OCI-LY3 (cell line): ENCODE measurements around the gene CD151.

Source experiments
- H2AFZ ChIP-seq: fragments of 200-600, 300-600 bp; shearing (Covaris generic); 2 replicates; pipeline ENCODE4 v1.6.0; 2014; ENCODE audit warnings: antibody characterized with exemption, low read depth, low read length
- H3K27ac ChIP-seq: fragments of 200-600, 300-600 bp; sonication (generic); 2 replicates; pipeline ENCODE4 v1.5.1; 2014; ENCODE audit warnings: mild to moderate bottlenecking, low read length, moderate library complexity, mixed read lengths
- H3K27me3 ChIP-seq: fragments of 200-600, 300-600 bp; sonication (generic); 2 replicates; pipeline ENCODE4 v1.6.1; 2014; ENCODE audit warnings: low read depth, low read length, mixed read lengths
- H3K36me3 ChIP-seq: fragments of 200-600, 300-600 bp; sonication (generic); replicated peaks from 2 replicates; pipeline ENCODE3; 2014; ENCODE audit warnings: low read depth, low read length, mixed read lengths
- H3K4me1 ChIP-seq: fragments of 300-600, 200-600 bp; sonication (generic); 2 replicates; pipeline ENCODE4 v1.6.1; 2014; ENCODE audit warnings: low read length, mixed read lengths
- H3K4me2 ChIP-seq: fragments of 200-600, 300-600 bp; sonication (generic); 2 replicates; pipeline ENCODE4 v1.6.1; 2014; ENCODE audit warnings: low read length, mixed read lengths
- H3K4me3 ChIP-seq: fragments of 300-600, 200-600 bp; sonication (generic); 2 replicates; pipeline ENCODE4 v1.5.1; 2014; ENCODE audit warnings: antibody characterized with exemption, mild to moderate bottlenecking, low read length, moderate library complexity
- H3K79me2 ChIP-seq: fragments of 300-600, 200-600 bp; shearing (Covaris generic); 2 replicates; pipeline ENCODE4 v1.6.1; 2014; ENCODE audit warnings: mild to moderate bottlenecking, low read length, mixed read lengths
- H3K9ac ChIP-seq: fragments of 300-600, 200-600 bp; shearing (Covaris generic); 2 replicates; pipeline ENCODE4 v1.6.0; 2014; ENCODE audit warnings: mild to moderate bottlenecking, low read length, moderate library complexity
- H3K9me3 ChIP-seq: fragments of 200-600, 300-600 bp; shearing (Covaris generic); 2 replicates; pipeline ENCODE4 v1.6.1; 2014; ENCODE audit warnings: low read length, mixed read lengths; ENCODE audit not compliant: insufficient read depth
- H4K20me1 ChIP-seq: fragments of 200-600, 300-600 bp; sonication (generic); 2 replicates; pipeline ENCODE4 v1.6.1; 2016; ENCODE audit warnings: low read length, mixed read lengths; ENCODE audit not compliant: insufficient read depth
- EZH2phosphoT487 ChIP-seq: fragments of 200-600 bp; shearing (Covaris generic); IDR thresholded peaks from 2 replicates; pipeline ENCODE4 v1.6.1; 2018; ENCODE audit warnings: antibody characterized with exemption, mixed run types, low read depth
- TF ChIP-seq, protein P1 (sequence below): fragments of 200-600, 300-600 bp; sonication (generic); IDR thresholded peaks from 2 replicates; pipeline ENCODE4 v1.5.1; 2014; ENCODE audit warnings: antibody characterized with exemption, low read length, low read depth

Gene CD151

DNA sequence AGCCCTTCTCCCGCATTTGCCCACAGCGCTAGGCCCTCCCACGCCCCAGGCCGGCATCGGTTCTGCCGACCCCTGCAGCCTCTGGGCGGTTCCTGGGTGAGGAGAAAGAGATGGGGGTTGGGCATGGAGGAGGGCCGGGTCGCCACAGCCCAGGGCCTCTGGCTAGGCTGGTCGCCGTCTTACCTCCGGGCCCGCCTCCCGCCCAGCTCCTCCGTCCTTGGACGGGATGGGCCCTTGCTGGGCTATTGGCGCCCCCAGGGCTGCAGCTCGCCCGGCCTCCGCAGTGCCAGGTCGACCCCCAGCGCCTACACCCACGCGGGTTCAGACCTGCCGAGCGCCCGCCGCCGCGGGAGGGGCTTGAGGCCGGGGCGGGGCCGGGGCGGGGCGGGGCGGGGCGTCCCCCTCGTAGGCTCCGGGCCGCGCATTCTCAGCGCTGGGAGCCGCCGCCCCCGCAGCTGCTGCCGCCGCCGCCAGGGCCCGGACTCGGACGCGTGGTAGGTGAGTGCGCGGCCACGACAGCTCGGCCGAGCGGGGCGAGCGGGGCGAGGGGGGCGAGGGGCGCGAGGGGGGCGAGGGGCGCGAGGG lies at the start of gene CD151:
Gene CD151 (plus strand): TSS at position 424 of the 585 bp plus-strand sequence. CDS start 3,118 bp downstream, outside the sequence.
- H3K4me3 ChIP-seq, result peak within 1 kb of the TSS; percentile 93
- peaks cover 32% of the 10 kb centered on the region for H3K4me1 ChIP-seq
- no peaks in the 10 kb centered on the region for H3K9me3 ChIP-seq
- H3K79me2 ChIP-seq, result peaks cover 9% of the 10 kb centered on the region
- H3K9ac ChIP-seq, result peak within 1 kb of the TSS; percentile 79
- no peak for TF ChIP-seq EZH2phosphoT487
- TF ChIP-seq, protein P1, sequence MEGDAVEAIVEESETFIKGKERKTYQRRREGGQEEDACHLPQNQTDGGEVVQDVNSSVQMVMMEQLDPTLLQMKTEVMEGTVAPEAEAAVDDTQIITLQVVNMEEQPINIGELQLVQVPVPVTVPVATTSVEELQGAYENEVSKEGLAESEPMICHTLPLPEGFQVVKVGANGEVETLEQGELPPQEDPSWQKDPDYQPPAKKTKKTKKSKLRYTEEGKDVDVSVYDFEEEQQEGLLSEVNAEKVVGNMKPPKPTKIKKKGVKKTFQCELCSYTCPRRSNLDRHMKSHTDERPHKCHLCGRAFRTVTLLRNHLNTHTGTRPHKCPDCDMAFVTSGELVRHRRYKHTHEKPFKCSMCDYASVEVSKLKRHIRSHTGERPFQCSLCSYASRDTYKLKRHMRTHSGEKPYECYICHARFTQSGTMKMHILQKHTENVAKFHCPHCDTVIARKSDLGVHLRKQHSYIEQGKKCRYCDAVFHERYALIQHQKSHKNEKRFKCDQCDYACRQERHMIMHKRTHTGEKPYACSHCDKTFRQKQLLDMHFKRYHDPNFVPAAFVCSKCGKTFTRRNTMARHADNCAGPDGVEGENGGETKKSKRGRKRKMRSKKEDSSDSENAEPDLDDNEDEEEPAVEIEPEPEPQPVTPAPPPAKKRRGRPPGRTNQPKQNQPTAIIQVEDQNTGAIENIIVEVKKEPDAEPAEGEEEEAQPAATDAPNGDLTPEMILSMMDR, result no peak
- H3K36me3 ChIP-seq, result peaks cover 7% of the 10 kb centered on the region
- H3K27ac ChIP-seq, result peak within 1 kb of the TSS; percentile 10; the same call in 1 of the 2 replicates
- no peaks in the 10 kb centered on the region for H3K27me3 ChIP-seq
- peaks cover 8% of the 10 kb centered on the region; the same call in 1 of the 2 replicates for H4K20me1 ChIP-seq
- H2AFZ ChIP-seq, result no peak within 1 kb of the TSS
- H3K4me2 ChIP-seq, result peak within 1 kb of the TSS; percentile 99

DNA sequence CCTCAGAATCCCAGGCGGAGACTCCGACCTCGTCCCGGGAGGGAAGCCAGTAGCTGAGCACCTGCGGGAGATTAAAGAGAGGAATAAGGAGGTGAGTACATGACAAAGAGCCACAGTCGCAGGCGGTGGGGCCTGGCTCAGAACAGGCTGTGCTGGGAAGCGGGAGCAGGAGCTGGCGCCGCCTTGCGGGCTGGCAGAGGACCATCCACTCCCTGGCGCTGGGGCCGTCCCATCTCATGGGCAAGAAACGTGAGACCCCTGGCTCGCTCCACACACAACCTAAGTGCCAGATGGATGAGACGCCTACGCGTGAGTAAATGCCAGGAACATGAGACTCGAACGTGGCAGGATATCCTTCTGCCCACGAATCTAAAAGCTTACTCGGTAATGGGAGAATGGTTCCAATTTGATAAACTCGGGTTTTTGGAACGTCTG lies 49.2 kb upstream of the CD151 start:
- peaks cover 4% of the 10 kb centered on the region; the same call in 1 of the 2 replicates for H3K4me1 ChIP-seq
- H3K4me3 ChIP-seq, result no peak overlapping the region
- H4K20me1 ChIP-seq, result no peaks in the 10 kb centered on the region
- H3K27me3 ChIP-seq, result no peaks in the 10 kb centered on the region
- no peak overlapping the region for H3K27ac ChIP-seq
- peaks cover under 1% of the 10 kb centered on the region; the same call in 1 of the 2 replicates for H3K79me2 ChIP-seq
- TF ChIP-seq, protein P1, result no peak
- TF ChIP-seq EZH2phosphoT487, result no peak
- no peak overlapping the region for H3K4me2 ChIP-seq
- H3K36me3 ChIP-seq, result peaks cover 6% of the 10 kb centered on the region
- no peak overlapping the region for H2AFZ ChIP-seq
- no peaks in the 10 kb centered on the region for H3K9me3 ChIP-seq
- H3K9ac ChIP-seq, result no peak overlapping the region

DNA sequence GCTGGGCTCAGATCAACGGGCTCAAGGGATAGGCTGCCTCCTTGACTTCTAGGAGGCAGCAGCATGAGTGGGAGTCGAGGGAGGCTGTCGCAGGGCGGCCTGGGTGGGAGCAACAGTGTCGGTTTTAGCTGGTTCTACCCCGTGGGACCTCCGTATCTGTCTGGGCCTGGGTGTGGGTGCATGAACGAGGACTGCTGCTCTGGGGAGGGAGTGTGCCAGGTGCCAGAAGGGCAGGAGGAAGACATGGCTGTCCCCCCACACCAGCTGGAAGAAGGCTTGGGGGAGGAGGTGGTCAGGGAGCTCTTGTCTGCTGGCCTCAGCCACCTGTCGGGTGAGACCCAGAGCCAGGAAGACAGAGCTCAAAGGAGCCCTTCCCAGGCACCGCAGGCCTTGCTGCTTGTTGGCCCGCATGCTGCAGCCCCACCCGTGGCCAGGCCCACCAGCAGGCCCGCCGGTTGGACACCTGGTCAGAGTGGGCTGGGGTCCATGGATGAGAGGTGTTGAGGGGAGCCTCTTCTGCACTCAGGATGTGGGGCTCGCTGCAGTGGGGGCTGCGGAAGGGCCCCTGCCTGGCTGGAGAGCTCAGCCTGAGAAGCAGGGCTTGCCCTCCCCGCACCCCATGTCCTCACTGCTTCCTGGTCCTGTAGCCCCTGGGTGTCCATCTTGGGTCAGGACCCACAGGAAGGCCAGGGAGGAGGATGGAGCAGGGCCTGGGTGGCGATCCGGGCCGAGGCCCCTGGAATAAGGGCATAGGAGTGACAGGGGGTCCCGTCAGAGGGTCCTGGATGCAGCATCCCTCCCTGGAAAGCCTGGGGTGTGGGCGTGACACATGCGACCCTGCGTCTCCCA lies 46.3 kb upstream of the CD151 start:
- no peak overlapping the region for H3K4me2 ChIP-seq
- H4K20me1 ChIP-seq, result peaks cover 7% of the 10 kb centered on the region; the same call in 1 of the 2 replicates
- H3K4me3 ChIP-seq, result no peak overlapping the region
- no peaks in the 10 kb centered on the region for H3K9me3 ChIP-seq
- no peaks in the 10 kb centered on the region for H3K79me2 ChIP-seq
- H3K4me1 ChIP-seq, result peaks cover 4% of the 10 kb centered on the region; the same call in 1 of the 2 replicates
- no peak overlapping the region for H2AFZ ChIP-seq
- no peaks in the 10 kb centered on the region for H3K36me3 ChIP-seq
- H3K27me3 ChIP-seq, result no peaks in the 10 kb centered on the region
- no peak overlapping the region for H3K9ac ChIP-seq
- no peak overlapping the region for H3K27ac ChIP-seq
- TF ChIP-seq, protein P1, result no peak
- no peak for TF ChIP-seq EZH2phosphoT487

DNA sequence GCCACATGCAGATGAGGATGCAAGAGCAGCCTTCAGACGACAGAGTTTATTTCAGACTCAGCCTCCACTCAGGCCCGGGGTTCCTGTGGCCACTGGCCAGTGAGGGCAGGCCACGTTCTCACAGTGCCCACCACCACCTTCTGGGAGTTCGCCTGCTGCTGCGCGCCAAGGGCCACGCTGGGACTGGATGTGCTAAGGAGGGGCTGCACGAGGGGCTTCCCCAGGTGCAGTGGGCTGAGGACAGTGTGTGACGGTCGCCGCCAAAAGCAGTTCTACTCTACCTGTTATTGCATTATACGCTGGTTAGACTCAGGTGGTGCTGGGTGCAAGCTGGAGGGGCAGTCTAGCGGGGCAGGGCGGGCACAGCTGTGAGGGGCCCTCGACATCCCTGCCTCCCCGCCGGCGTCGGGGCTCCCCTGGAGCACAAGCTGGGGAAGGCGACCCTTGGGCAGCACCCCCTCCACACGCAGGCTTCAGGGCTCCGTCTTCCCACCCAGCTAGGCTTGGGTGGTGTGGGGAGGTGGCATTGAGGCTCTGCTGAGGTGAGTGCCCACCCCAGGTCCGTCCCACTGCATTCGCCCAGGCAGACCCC lies 45.6 kb upstream of the CD151 start:
- Histone ChIP-seq H3K36me3 (peaks cover 2% of the 10 kb centered on the region), H3K9ac (no peak overlapping the region)

More for the DNA sequence above, 45.6 kb upstream of the CD151 start:
- H3K27me3 ChIP-seq, result no peaks in the 10 kb centered on the region
- H3K4me3 ChIP-seq, result no peak overlapping the region
- H3K4me1 ChIP-seq, result peaks cover 4% of the 10 kb centered on the region; the same call in 1 of the 2 replicates
- H3K4me2 ChIP-seq, result no peak overlapping the region
- H3K9me3 ChIP-seq, result no peaks in the 10 kb centered on the region
- no peaks in the 10 kb centered on the region for H3K79me2 ChIP-seq
- no peak overlapping the region for H2AFZ ChIP-seq
- TF ChIP-seq, protein P1, result no peak
- no peak for TF ChIP-seq EZH2phosphoT487
- H4K20me1 ChIP-seq, result peaks cover 7% of the 10 kb centered on the region; the same call in 1 of the 2 replicates
- H3K27ac ChIP-seq, result no peak overlapping the region
